ENCODE measurements around the gene CAGE1.

DNA sequence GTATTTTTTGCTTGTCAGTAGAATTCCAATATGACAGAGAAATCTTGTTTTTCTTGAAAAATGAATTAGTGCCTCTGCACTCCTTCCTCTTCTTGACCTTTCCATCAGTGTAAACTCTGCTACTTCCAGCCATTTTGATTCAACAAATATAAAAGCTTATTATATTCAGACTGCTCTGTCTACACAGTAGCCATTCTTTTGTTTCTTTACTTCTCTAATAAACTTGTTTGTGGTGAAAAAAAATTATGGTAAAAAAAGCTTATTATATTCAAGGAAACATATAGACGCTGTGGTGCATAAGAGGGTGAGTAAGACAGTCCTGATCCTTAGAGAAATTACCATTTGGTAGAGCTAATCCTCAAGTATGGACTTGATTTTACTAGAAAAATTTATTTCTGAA is 11.6 kb downstream of the CAGE1 start:
- TF ChIP-seq, protein P1, sequence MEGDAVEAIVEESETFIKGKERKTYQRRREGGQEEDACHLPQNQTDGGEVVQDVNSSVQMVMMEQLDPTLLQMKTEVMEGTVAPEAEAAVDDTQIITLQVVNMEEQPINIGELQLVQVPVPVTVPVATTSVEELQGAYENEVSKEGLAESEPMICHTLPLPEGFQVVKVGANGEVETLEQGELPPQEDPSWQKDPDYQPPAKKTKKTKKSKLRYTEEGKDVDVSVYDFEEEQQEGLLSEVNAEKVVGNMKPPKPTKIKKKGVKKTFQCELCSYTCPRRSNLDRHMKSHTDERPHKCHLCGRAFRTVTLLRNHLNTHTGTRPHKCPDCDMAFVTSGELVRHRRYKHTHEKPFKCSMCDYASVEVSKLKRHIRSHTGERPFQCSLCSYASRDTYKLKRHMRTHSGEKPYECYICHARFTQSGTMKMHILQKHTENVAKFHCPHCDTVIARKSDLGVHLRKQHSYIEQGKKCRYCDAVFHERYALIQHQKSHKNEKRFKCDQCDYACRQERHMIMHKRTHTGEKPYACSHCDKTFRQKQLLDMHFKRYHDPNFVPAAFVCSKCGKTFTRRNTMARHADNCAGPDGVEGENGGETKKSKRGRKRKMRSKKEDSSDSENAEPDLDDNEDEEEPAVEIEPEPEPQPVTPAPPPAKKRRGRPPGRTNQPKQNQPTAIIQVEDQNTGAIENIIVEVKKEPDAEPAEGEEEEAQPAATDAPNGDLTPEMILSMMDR (IDR thresholded peaks at IDR 0.05) = no peak
- TF ChIP-seq POLR2A (IDR thresholded peaks at IDR 0.05) (no peak), POLR2AphosphoS5 (IDR thresholded peaks at IDR 0.05) (no peak), EP300 (IDR thresholded peaks at IDR 0.05) (no peak)

Measured in suprapubic skin (tissue), 4 donors.